Ectodermal cell (in vitro differentiated cells): ENCODE data around the gene TSEN2.
"Not testable (repeated sequence)": the region's sequence is repeated elsewhere in the genome, so short reads cannot be mapped to it uniquely, and the experiment has no call there.

ENCODE experiments used
- H3K27ac ChIP-seq: 2 replicates; pipeline ENCODE4 v1.7.0; 2013; ENCODE audit warnings: mild to moderate bottlenecking, low read depth, low read length; ENCODE audit not compliant: insufficient read depth, poor library complexity, severe bottlenecking
- H3K27me3 ChIP-seq: 2 replicates; pipeline ENCODE4 v1.7.0; 2013; ENCODE audit warnings: mild to moderate bottlenecking, low read length; ENCODE audit not compliant: insufficient read depth, control insufficient read depth, poor library complexity, severe bottlenecking
- H3K36me3 ChIP-seq: one replicate; pipeline ENCODE4 v1.7.0; 2013; ENCODE audit warnings: low read length; ENCODE audit not compliant: control insufficient read depth, insufficient read depth
- H3K4me1 ChIP-seq: one replicate; pipeline ENCODE4 v1.7.0; 2013; ENCODE audit warnings: low read length; ENCODE audit not compliant: control insufficient read depth, insufficient read depth
- H3K4me3 ChIP-seq: 2 replicates; pipeline ENCODE4 v1.7.0; 2013; ENCODE audit warnings: low read depth, low read length, control low read depth; ENCODE audit not compliant: insufficient read depth
- H3K9me3 ChIP-seq: 2 replicates; pipeline ENCODE4 v1.7.0; 2013; ENCODE audit warnings: mild to moderate bottlenecking, low read length, moderate library complexity; ENCODE audit not compliant: control insufficient read depth
- WGBS, 2 experiments: methylation state at CpG; one replicate each; pipeline ENCODE4 v1.1.7; 2013; ENCODE audit warnings: missing lambda C conversion rate in 2 of 2; 5-methylcytosine and 5-hydroxymethylcytosine counted together

Gene TSEN2

DNA sequence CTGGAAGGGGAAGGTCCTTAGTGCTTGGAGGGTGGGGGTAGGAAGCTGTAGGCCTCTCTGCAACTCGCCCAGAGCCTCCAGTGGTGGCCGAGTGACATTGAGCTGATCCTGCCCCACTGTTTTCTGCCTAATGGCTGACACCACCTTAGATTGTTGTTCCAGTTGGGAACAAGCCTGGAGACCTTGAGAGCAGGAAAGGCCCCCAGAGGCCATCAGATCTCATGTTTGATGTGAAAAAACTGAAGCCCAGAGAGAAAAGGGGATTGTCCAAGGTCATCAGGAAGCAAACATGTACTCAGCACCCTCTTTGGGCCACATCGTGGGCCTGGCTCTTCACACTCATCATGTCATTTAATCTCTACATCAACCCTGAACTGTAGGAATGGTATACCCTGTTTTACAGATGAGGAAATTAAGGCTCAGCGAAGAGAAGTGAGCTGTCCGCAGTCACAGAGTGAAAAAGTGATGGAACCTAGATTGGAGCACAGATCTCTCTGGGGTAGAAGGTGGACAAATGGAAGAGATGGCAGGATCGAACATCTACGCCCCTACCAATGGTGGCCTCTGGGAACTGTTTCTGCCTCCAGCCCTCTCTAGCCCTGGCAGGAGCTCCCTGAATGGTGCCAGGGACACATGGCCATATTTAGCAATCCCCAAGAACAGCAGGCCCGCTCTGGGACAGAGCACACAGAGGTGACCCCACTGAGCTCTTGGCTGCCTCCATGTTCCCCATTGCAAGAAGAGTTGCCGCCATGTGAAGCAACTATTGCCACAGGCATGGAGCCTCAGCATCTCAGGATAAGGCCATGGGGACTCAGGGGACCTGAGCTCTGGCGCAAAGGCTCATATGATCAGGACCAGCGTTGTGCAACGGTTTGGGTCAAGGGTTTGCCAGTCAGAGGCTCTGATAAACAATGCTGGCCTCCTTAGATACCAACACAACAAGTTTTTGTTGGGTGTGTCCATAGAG is 31.6 kb upstream of the TSEN2 start:
- Histone ChIP-seq H3K27me3 (no peaks in the 10 kb centered on the region), H3K4me1 (peaks cover 7% of the 10 kb centered on the region), H3K4me3 (no peak overlapping the region), H3K27ac (no peak overlapping the region), H3K9me3 (no peaks in the 10 kb centered on the region), H3K36me3 (no peaks in the 10 kb centered on the region)
- 90 to 91% methylated on average over 12 of the region's 12 CpGs for WGBS, 2 experiments

- H3K27me3 ChIP-seq = no peaks in the 10 kb centered on the region
These were observed 30.0 kb upstream of the TSEN2 start for GRCh38 chr3:12454076-12454815.

GRCh38 chr3:12454816-12455121 is 29.5 kb upstream of the TSEN2 start:
- Histone ChIP-seq H3K27ac (no peak overlapping the region), H3K36me3 (no peaks in the 10 kb centered on the region), H3K27me3 (no peaks in the 10 kb centered on the region), H3K9me3 (no peaks in the 10 kb centered on the region), H3K4me3 (no peak overlapping the region), H3K4me1 (peaks cover 7% of the 10 kb centered on the region)
- WGBS, 2 experiments = 83 to 90% methylated on average over 2 of the region's 2 CpGs

More at GRCh38 chr3:12454076-12454815, 30.0 kb upstream of the TSEN2 start:
- H3K4me3 ChIP-seq = no peak overlapping the region
- H3K4me1 ChIP-seq = peaks cover 7% of the 10 kb centered on the region
- no peaks in the 10 kb centered on the region for H3K36me3 ChIP-seq
- H3K9me3 ChIP-seq = no peaks in the 10 kb centered on the region
- 54 to 65% methylated on average over 6 of the region's 6 CpGs for WGBS, 2 experiments
- H3K27ac ChIP-seq = no peak overlapping the region

- H3K36me3 ChIP-seq = no peaks in the 10 kb centered on the region
These were observed 28.5 kb upstream of the TSEN2 start for GRCh38 chr3:12455740-12456139.

GRCh38 chr3:12456441-12456840 is 27.8 kb upstream of the TSEN2 start:
- H3K9me3 ChIP-seq = no peaks in the 10 kb centered on the region
- WGBS, 2 experiments = 88 to 92% methylated on average over 3 of the region's 3 CpGs
- no peaks in the 10 kb centered on the region for H3K36me3 ChIP-seq
- peaks cover 7% of the 10 kb centered on the region for H3K4me1 ChIP-seq
- H3K4me3 ChIP-seq = no peak overlapping the region
- no peaks in the 10 kb centered on the region for H3K27me3 ChIP-seq
- H3K27ac ChIP-seq = no peak overlapping the region

More at GRCh38 chr3:12455740-12456139, 28.5 kb upstream of the TSEN2 start:
- WGBS, 2 experiments = 88 to 89% methylated on average over 7 of the region's 7 CpGs
- Histone ChIP-seq H3K4me1 (peaks cover 7% of the 10 kb centered on the region), H3K9me3 (no peaks in the 10 kb centered on the region), H3K4me3 (no peak overlapping the region), H3K27ac (no peak overlapping the region), H3K27me3 (no peaks in the 10 kb centered on the region)

DNA sequence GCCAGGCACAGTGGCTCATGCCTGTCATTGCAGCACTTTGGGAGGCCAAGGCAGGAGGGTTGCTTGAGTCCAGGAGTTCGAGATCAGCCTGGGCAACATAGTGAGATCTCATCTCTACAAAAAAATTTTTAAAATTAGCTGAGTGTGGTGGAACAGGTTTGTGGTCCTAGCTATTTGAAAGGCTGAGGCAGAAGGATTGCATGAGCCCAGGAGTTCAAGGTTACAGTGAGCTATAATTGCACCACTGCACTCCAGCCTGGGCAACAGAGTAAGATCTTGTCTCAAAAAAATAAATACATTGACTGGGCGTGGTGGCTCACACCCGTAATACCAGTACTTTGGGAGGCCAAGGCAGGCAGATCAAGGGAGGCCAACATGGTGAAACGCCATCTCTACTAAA is 26.9 kb upstream of the TSEN2 start:
- H3K27me3 ChIP-seq, H3K4me1 ChIP-seq, H3K4me3 ChIP-seq, H3K27ac ChIP-seq, H3K9me3 ChIP-seq, H3K36me3 ChIP-seq: not testable (repeated sequence)
- 86 to 88% methylated on average over 4 of the region's 4 CpGs for WGBS, 2 experiments

DNA sequence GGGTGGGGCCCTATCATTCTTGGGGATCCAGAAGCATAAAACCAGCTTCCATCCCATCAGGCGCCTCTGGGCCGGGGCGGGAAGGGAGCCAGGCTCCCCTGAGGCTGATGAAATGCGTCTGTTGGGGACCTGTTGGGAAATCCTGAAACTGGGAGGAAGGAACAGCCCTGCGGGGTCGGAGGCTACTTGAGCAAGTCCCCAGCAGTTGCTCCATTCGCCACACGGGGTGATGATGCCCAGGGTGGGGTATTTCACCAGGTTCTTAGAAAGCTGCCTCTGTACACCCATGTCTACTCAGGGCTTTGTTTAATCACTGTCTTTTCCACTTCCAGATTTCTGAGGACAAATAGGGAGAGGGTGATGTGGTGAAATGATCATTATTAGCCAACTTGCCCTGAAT is 25.4 kb upstream of the TSEN2 start:
- WGBS, 2 experiments = 83 to 90% methylated on average over 8 of the region's 8 CpGs
- Histone ChIP-seq H3K9me3 (no peaks in the 10 kb centered on the region), H3K4me1 (peaks cover 7% of the 10 kb centered on the region), H3K27me3 (no peaks in the 10 kb centered on the region), H3K4me3 (no peak overlapping the region), H3K36me3 (no peaks in the 10 kb centered on the region), H3K27ac (no peak overlapping the region)

DNA sequence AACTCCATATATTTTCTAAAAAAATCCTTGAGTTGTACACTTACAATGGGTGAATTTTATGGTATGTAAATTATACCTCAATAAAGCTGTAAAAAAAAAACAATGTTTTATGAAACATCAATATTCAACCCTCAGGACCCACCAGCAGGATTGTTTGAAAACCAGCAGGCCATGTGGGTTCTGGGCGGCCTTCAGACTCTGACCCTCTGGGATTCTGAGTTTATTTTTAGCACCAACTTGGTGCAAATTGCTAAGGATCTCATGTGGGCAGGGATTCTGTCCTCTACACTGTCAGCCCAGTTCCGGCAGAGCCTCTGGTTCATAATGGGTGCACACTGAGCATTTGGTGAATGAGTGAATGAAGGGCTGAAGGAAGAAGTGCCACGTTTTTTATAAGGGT is 24.2 kb upstream of the TSEN2 start:
- Histone ChIP-seq H3K9me3 (no peaks in the 10 kb centered on the region), H3K36me3 (no peaks in the 10 kb centered on the region), H3K27me3 (no peaks in the 10 kb centered on the region), H3K27ac (no peak overlapping the region), H3K4me1 (no peaks in the 10 kb centered on the region), H3K4me3 (no peak overlapping the region)
- WGBS, 2 experiments = 89 to 90% methylated on average over 3 of the region's 3 CpGs

DNA sequence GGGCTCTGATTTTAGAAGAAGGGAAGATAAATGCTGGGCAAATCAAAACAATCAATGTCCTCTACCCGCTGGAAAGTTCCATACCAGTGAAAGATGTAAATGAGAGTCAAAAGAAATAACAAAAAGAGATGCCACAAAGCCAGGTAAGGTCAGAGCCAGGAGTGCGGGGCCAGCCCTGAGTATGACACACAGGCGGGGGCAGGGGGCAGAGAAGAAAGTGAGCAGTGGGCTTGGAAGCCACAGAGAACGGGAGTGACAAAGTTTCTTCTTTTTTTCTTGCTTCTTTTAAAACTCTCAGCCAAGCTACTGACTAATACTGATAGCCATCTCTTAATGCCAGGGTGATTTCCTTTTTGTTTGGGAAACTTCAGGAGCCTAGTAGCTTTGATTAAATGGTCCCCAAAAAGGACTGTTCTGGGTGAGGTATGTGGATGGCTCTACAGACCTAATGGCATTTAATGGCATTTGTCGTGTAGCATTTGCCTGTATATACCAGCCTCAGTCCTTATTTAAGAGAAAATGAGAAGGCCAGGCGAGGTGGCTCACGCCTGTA is 23.1 kb upstream of the TSEN2 start:
- Histone ChIP-seq H3K36me3 (no peaks in the 10 kb centered on the region), H3K4me3 (no peak overlapping the region), H3K27me3 (no peaks in the 10 kb centered on the region), H3K27ac (no peak overlapping the region), H3K9me3 (no peaks in the 10 kb centered on the region), H3K4me1 (no peaks in the 10 kb centered on the region)
- 89 to 91% methylated on average over 7 of the region's 7 CpGs for WGBS, 2 experiments
